Stimulated activated naive CD8-positive, alpha-beta T cell treated with anti-CD3 and anti-CD28 coated beads, Interleukin-15, Interleukin-2, amounts not matched to agents 100 ng/mL and 50 ng/mL, for 24 hours (primary cell): ENCODE measurements around the gene COL9A3.
A peak's percentile ranks its signal among the peaks of the same experiment; 100 is the strongest.

Source experiments
- H3K27ac Mint-ChIP-seq: one replicate; pipeline ENCODE4 v1.8.0; 2021; ENCODE audit warnings: mild to moderate bottlenecking, mixed read lengths
- H3K27me3 Mint-ChIP-seq: one replicate; pipeline ENCODE4 v1.8.0; 2021; ENCODE audit warnings: mixed read lengths
- H3K36me3 Mint-ChIP-seq: one replicate; pipeline ENCODE4 v1.8.0; 2021; ENCODE audit warnings: low read depth, mixed read lengths
- H3K4me1 Mint-ChIP-seq: one replicate; pipeline ENCODE4 v1.8.0; 2021; ENCODE audit warnings: low read depth, mixed read lengths
- H3K4me3 Mint-ChIP-seq: one replicate; pipeline ENCODE4 v1.8.0; 2021; ENCODE audit warnings: mild to moderate bottlenecking, mixed read lengths
- H3K9me3 Mint-ChIP-seq: one replicate; pipeline ENCODE4 v1.8.0; 2021; ENCODE audit warnings: mixed read lengths

COL9A3 gene

GRCh38 chr20:62819494-62820174, 2.8 kb downstream of the COL9A3 start:
- H3K4me3 Mint-ChIP-seq, result no peak overlapping the region
- no peak overlapping the region for H3K27ac Mint-ChIP-seq
- peaks cover 4% of the 10 kb centered on the region for H3K4me1 Mint-ChIP-seq
- no peaks in the 10 kb centered on the region for H3K9me3 Mint-ChIP-seq
- peaks cover 16% of the 10 kb centered on the region for H3K27me3 Mint-ChIP-seq
- no peaks in the 10 kb centered on the region for H3K36me3 Mint-ChIP-seq

GRCh38 chr20:62820208-62820961, 3.5 kb downstream of the COL9A3 start:
- peaks cover 12% of the 10 kb centered on the region for H3K27me3 Mint-ChIP-seq
- no peak overlapping the region for H3K27ac Mint-ChIP-seq
- no peak overlapping the region for H3K4me3 Mint-ChIP-seq
- H3K4me1 Mint-ChIP-seq, result peaks cover 4% of the 10 kb centered on the region
- no peaks in the 10 kb centered on the region for H3K36me3 Mint-ChIP-seq
- no peaks in the 10 kb centered on the region for H3K9me3 Mint-ChIP-seq

- peaks cover 5% of the 10 kb centered on the region for H3K27me3 Mint-ChIP-seq
Observed at GRCh38 chr20:62820962-62821725, 4.3 kb downstream of the COL9A3 start.

GRCh38 chr20:62821726-62822210, 4.9 kb downstream of the COL9A3 start:
- H3K4me1 Mint-ChIP-seq, result peaks cover 4% of the 10 kb centered on the region
- no peaks in the 10 kb centered on the region for H3K36me3 Mint-ChIP-seq
- no peak overlapping the region for H3K4me3 Mint-ChIP-seq
- peaks cover 5% of the 10 kb centered on the region for H3K27me3 Mint-ChIP-seq
- H3K9me3 Mint-ChIP-seq, result no peaks in the 10 kb centered on the region
- no peak overlapping the region for H3K27ac Mint-ChIP-seq

More at GRCh38 chr20:62820962-62821725, 4.3 kb downstream of the COL9A3 start:
- no peak overlapping the region for H3K4me3 Mint-ChIP-seq
- no peak overlapping the region for H3K27ac Mint-ChIP-seq
- no peaks in the 10 kb centered on the region for H3K36me3 Mint-ChIP-seq
- H3K4me1 Mint-ChIP-seq, result peaks cover 4% of the 10 kb centered on the region
- H3K9me3 Mint-ChIP-seq, result no peaks in the 10 kb centered on the region

GRCh38 chr20:62822239-62822787, 5.5 kb downstream of the COL9A3 start:
- Mint-ChIP-seq H3K27me3 (peaks cover 5% of the 10 kb centered on the region), H3K4me1 (peaks cover 4% of the 10 kb centered on the region), H3K9me3 (no peaks in the 10 kb centered on the region), H3K4me3 (no peak overlapping the region), H3K27ac (no peak overlapping the region), H3K36me3 (no peaks in the 10 kb centered on the region)

GRCh38 chr20:62822788-62823651, 6.2 kb downstream of the COL9A3 start:
- Mint-ChIP-seq H3K36me3 (no peaks in the 10 kb centered on the region), H3K4me3 (peak overlapping the region; percentile 3), H3K9me3 (no peaks in the 10 kb centered on the region), H3K27ac (no peak overlapping the region), H3K27me3 (peaks cover 5% of the 10 kb centered on the region), H3K4me1 (peaks cover 4% of the 10 kb centered on the region)

- Mint-ChIP-seq H3K36me3 (no peaks in the 10 kb centered on the region), H3K9me3 (no peaks in the 10 kb centered on the region), H3K27me3 (no peaks in the 10 kb centered on the region), H3K27ac (no peak overlapping the region), H3K4me3 (no peak overlapping the region), H3K4me1 (peaks cover 4% of the 10 kb centered on the region)
Observed at GRCh38 chr20:62823688-62824475, 7.0 kb downstream of the COL9A3 start.

- H3K9me3 Mint-ChIP-seq, result no peaks in the 10 kb centered on the region
- H3K4me3 Mint-ChIP-seq, result peak overlapping the region; percentile 2
- H3K27ac Mint-ChIP-seq, result no peak overlapping the region
- no peaks in the 10 kb centered on the region for H3K27me3 Mint-ChIP-seq
- no peaks in the 10 kb centered on the region for H3K36me3 Mint-ChIP-seq
- H3K4me1 Mint-ChIP-seq, result peaks cover 4% of the 10 kb centered on the region
Observed at GRCh38 chr20:62824476-62825332, 7.9 kb downstream of the COL9A3 start.

- H3K9me3 Mint-ChIP-seq, result no peaks in the 10 kb centered on the region
- peaks cover 4% of the 10 kb centered on the region for H3K4me1 Mint-ChIP-seq
- H3K27ac Mint-ChIP-seq, result no peak overlapping the region
- H3K36me3 Mint-ChIP-seq, result no peaks in the 10 kb centered on the region
- H3K27me3 Mint-ChIP-seq, result no peaks in the 10 kb centered on the region
- no peak overlapping the region for H3K4me3 Mint-ChIP-seq
Observed at GRCh38 chr20:62825333-62825985, 8.6 kb downstream of the COL9A3 start.

- Mint-ChIP-seq H3K36me3 (no peaks in the 10 kb centered on the region), H3K27me3 (no peaks in the 10 kb centered on the region), H3K4me3 (no peak overlapping the region), H3K27ac (no peak overlapping the region), H3K9me3 (no peaks in the 10 kb centered on the region), H3K4me1 (peaks cover 4% of the 10 kb centered on the region)
Observed at GRCh38 chr20:62825986-62826645, 9.3 kb downstream of the COL9A3 start.

- no peaks in the 10 kb centered on the region for H3K9me3 Mint-ChIP-seq
- no peak overlapping the region for H3K4me3 Mint-ChIP-seq
- H3K36me3 Mint-ChIP-seq, result no peaks in the 10 kb centered on the region
- H3K27ac Mint-ChIP-seq, result no peak overlapping the region
- no peaks in the 10 kb centered on the region for H3K27me3 Mint-ChIP-seq
- H3K4me1 Mint-ChIP-seq, result peaks cover 7% of the 10 kb centered on the region
Observed at GRCh38 chr20:62826646-62827310, 9.9 kb downstream of the COL9A3 start.
